ENCODE data around the gene PDE8A. TPM values are rescaled to one million over a fixed set of nuclear protein-coding genes. Genes with fewer than 3 reads are reported as not detected.
"Not testable (repeated sequence)": the region's sequence is repeated elsewhere in the genome, so short reads cannot be mapped to it uniquely, and the experiment has no call there.

The PDE8A gene
- total RNA-seq, 1 donor from 2014 or later = 54.1 TPM

- no peak for DNase-seq
These were observed 19.9 kb upstream of the PDE8A start for GRCh38 chr15:84961707-84962106.

GRCh38 chr15:84962955-84963354 is 18.7 kb upstream of the PDE8A start:
- no peak for DNase-seq

GRCh38 chr15:84967380-84967779 is 14.3 kb upstream of the PDE8A start:
- DNase-seq = no peak

GRCh38 chr15:84968301-84968700 is 13.4 kb upstream of the PDE8A start:
- no peak for DNase-seq

- no peak for DNase-seq
These were observed 12.4 kb upstream of the PDE8A start for GRCh38 chr15:84969257-84969656.

GRCh38 chr15:84970843-84971242 is 10.8 kb upstream of the PDE8A start:
- DNase-seq = no peak

- no peak for DNase-seq
These were observed 7.9 kb upstream of the PDE8A start for GRCh38 chr15:84973492-84974460.

GRCh38 chr15:84975871-84976351 is 5.7 kb upstream of the PDE8A start:
- no peak for DNase-seq

- no peak for DNase-seq
These were observed 4.8 kb upstream of the PDE8A start for GRCh38 chr15:84976746-84977345.

GRCh38 chr15:84979651-84980050 is 2.0 kb upstream of the PDE8A start:
- no peak for DNase-seq

- DNase-seq = peak; percentile 92
These were observed 1.2 kb upstream of the PDE8A start for GRCh38 chr15:84980196-84981053.

GRCh38 chr15:84981054-84981710 is 474 bp upstream of the PDE8A start:
- DNase-seq = peak; percentile 98

GRCh38 chr15:84982301-84982920 is 755 bp downstream of the PDE8A start:
- DNase-seq = no peak

- no peak for DNase-seq
These were observed 1.6 kb downstream of the PDE8A start for GRCh38 chr15:84983294-84983693.

GRCh38 chr15:84983711-84984110 is 2.1 kb downstream of the PDE8A start:
- DNase-seq = no peak

GRCh38 chr15:84985158-84985557 is 3.5 kb downstream of the PDE8A start:
- DNase-seq = no peak

- not testable (repeated sequence) for DNase-seq
These were observed 5.7 kb downstream of the PDE8A start for GRCh38 chr15:84987351-84987750.

GRCh38 chr15:84987949-84988624 is 6.4 kb downstream of the PDE8A start:
- DNase-seq = no peak

GRCh38 chr15:84988909-84989644 is 7.4 kb downstream of the PDE8A start:
- DNase-seq = no peak

- no peak for DNase-seq
These were observed 8.9 kb downstream of the PDE8A start for GRCh38 chr15:84990507-84990906.
